SK-N-SH (cell line): Measurements from ENCODE around the gene GNG4. TPM values are rescaled to one million over a fixed set of nuclear protein-coding genes. Genes with fewer than 3 reads are reported as not detected.
"Not testable (repeated sequence)": the region's sequence is repeated elsewhere in the genome, so short reads cannot be mapped to it uniquely, and the experiment has no call there.

Source experiments
- CTCF ChIA-PET: fragments of 300-600, 350-600 bp; formaldehyde crosslinking; extraction: SDS; loops from one replicate; lab custom pipeline; 2021; lab: Yijun Ruan, JAX
- POLR2A ChIA-PET: fragments of 350-600 bp; sonication (Branson Sonifier 250); formaldehyde crosslinking; extraction: SDS; loops from one replicate; lab custom pipeline; 2020; ENCODE audit warnings: antibody characterized with exemption, inconsistent platforms; lab: Yijun Ruan, JAX
- DNase-seq: peaks from one replicate; pipeline ENCODE4 v3.0.0; 2012
- H2AFZ ChIP-seq: fragments of 200-600 bp; sonication (generic); 2 replicates; pipeline ENCODE4 v1.8.1; 2016; ENCODE audit warnings: antibody characterized with exemption, mild to moderate bottlenecking, low read depth
- H3F3A ChIP-seq: fragments of 200-600 bp; sonication (generic); replicated peaks from 2 replicates; pipeline ENCODE3; 2016; ENCODE audit warnings: antibody characterized with exemption, mild to moderate bottlenecking; ENCODE audit not compliant: insufficient read depth
- H3K27ac ChIP-seq, 2 experiments: fragments of 200-500 bp in 1 of 2; fragments of 200-600 bp in 1 of 2; sonication (Bioruptor generic) in 1 of 2; sonication (generic), shearing (Covaris generic) in 1 of 2; 2 replicates each; pipeline versions ENCODE4 v1.5.1 to v1.6.1; 2014 to 2016; ENCODE audit warnings: low read depth in 2 of 2, inconsistent platforms in 1 of 2, low read length in 1 of 2, mild to moderate bottlenecking in 1 of 2, mixed read lengths in 1 of 2
- H3K27me3 ChIP-seq: fragments of 200-600 bp; sonication (generic), shearing (Covaris generic); 2 replicates; pipeline ENCODE4 v1.6.1; 2016; ENCODE audit warnings: mixed run types; ENCODE audit not compliant: insufficient read depth
- H3K36me3 ChIP-seq, 2 experiments: fragments of 200-500 bp in 1 of 2; fragments of 200-600 bp in 1 of 2; sonication (Bioruptor generic) in 1 of 2; sonication (generic) in 1 of 2; replicated peaks in 1 of 2; 2 replicates each; pipeline versions ENCODE3 to v1.5.1; 2014 to 2016; ENCODE audit warnings: low read length in 1 of 2, mild to moderate bottlenecking in 1 of 2; ENCODE audit not compliant: insufficient read depth in 2 of 2, control insufficient read depth in 1 of 2
- H3K4me1 ChIP-seq, 2 experiments: fragments of 200-500 bp in 1 of 2; fragments of 200-600 bp in 1 of 2; sonication (Bioruptor generic) in 1 of 2; sonication (generic), shearing (Covaris generic) in 1 of 2; 2 replicates each; pipeline versions ENCODE4 v1.5.1 to v1.6.1; 2014 to 2016; ENCODE audit warnings: low read depth in 1 of 2, low read length in 1 of 2, mixed run types in 1 of 2; ENCODE audit not compliant: insufficient read depth in 2 of 2, control insufficient read depth in 1 of 2
- H3K4me2 ChIP-seq: fragments of 200-600 bp; sonication (generic), shearing (Covaris generic); 2 replicates; pipeline ENCODE4 v1.6.1; 2017; ENCODE audit warnings: mixed run types
- H3K4me3 ChIP-seq, 2 experiments: fragments of 200-500 bp in 1 of 2; fragments of 200-600 bp in 1 of 2; sonication (Bioruptor generic) in 1 of 2; sonication (generic), shearing (Covaris generic) in 1 of 2; 2 replicates each; pipeline versions ENCODE4 v1.5.1 to v1.8.1; 2014 to 2016; ENCODE audit warnings: low read depth in 2 of 2, inconsistent platforms in 1 of 2, low read length in 1 of 2, mild to moderate bottlenecking in 1 of 2, mixed read lengths in 1 of 2, moderate library complexity in 1 of 2
- H3K79me2 ChIP-seq: fragments of 200-600 bp; sonication (generic); 2 replicates; pipeline ENCODE4 v1.8.1; 2017; ENCODE audit warnings: mild to moderate bottlenecking; ENCODE audit not compliant: insufficient read depth
- H3K9ac ChIP-seq: fragments of 200-600 bp; sonication (generic); 2 replicates; pipeline ENCODE4 v1.6.1; 2017; ENCODE audit warnings: mixed run types
- H3K9me2 ChIP-seq: fragments of 200-600 bp; sonication (generic); 2 replicates; pipeline ENCODE4 v1.6.1; 2017; ENCODE audit warnings: mixed run types
- H3K9me3 ChIP-seq: fragments of 200-600 bp; sonication (generic); 2 replicates; pipeline ENCODE4 v1.6.1; 2017; ENCODE audit warnings: mixed run types, mild to moderate bottlenecking, moderate library complexity
- H4K20me1 ChIP-seq: fragments of 200-600 bp; sonication (generic); 2 replicates; pipeline ENCODE4 v1.6.1; 2017; ENCODE audit warnings: mild to moderate bottlenecking, mixed run types; ENCODE audit not compliant: insufficient read depth
- CHD2 ChIP-seq: fragments of 150-350 bp; IDR thresholded peaks from 2 replicates; pipeline ENCODE4 v1.6.1; 2018; ENCODE audit warnings: low read length; ENCODE audit not compliant: partially characterized antibody
- CTCF ChIP-seq: fragments of 200-600 bp; sonication (generic); IDR thresholded peaks from 2 replicates; pipeline ENCODE4 v1.6.1; 2017; ENCODE audit warnings: antibody characterized with exemption, mild to moderate bottlenecking, moderate library complexity
- ELF1 ChIP-seq: IDR thresholded peaks from 2 replicates; pipeline ENCODE4 v1.4.0; 2012
- FOSL2 ChIP-seq: IDR thresholded peaks from 2 replicates; pipeline ENCODE4 v1.4.0; 2012; ENCODE audit warnings: low read depth, mild to moderate bottlenecking, moderate library complexity, borderline replicate concordance
- MEF2A ChIP-seq: IDR thresholded peaks from 2 replicates; pipeline ENCODE4 v1.4.0; 2012; ENCODE audit warnings: low read depth, borderline replicate concordance
- RCOR1 ChIP-seq: fragments of 150-350 bp; IDR thresholded peaks from 2 replicates; pipeline ENCODE4 v1.6.1; 2017; ENCODE audit warnings: antibody characterized with exemption, low read length
- RXRA ChIP-seq: IDR thresholded peaks from 2 replicates; pipeline ENCODE4 v1.4.0; 2012; ENCODE audit warnings: low read depth, mild to moderate bottlenecking, borderline replicate concordance
- SMC3 ChIP-seq: IDR thresholded peaks from 2 replicates; pipeline ENCODE4 v1.6.1; 2012; ENCODE audit warnings: low read depth, low read length, improper control_type of control experiment
- TAF1 ChIP-seq: IDR thresholded peaks from 2 replicates; pipeline ENCODE4 v1.6.1; 2012; ENCODE audit warnings: low read depth, mild to moderate bottlenecking, low read length, moderate library complexity, borderline replicate concordance
- USF1 ChIP-seq: IDR thresholded peaks from 2 replicates; pipeline ENCODE4 v1.4.0; 2012; ENCODE audit warnings: low read depth, borderline replicate concordance
- YY1 ChIP-seq: IDR thresholded peaks from 2 replicates; pipeline ENCODE4 v1.4.0; 2012; ENCODE audit warnings: low read depth, mild to moderate bottlenecking
- WGBS: methylation state at CpG from one replicate; pipeline ENCODE4 v1.1.6; 2017; ENCODE audit warnings: low lambda C conversion rate; 5-methylcytosine and 5-hydroxymethylcytosine counted together
- polyA plus RNA-seq, 3 experiments: library from polyadenylated mRNA; depleted of rRNA; stranded (reverse); fragments of >200 nt; gene quantifications; 2 replicates each; pipeline ENCODE4 v1.2.3, GENCODE V29; 2012
- TF ChIP-seq, protein P1 (sequence below): fragments of 150-350 bp; IDR thresholded peaks from 2 replicates; pipeline ENCODE4 v1.6.1; 2016; ENCODE audit warnings: mild to moderate bottlenecking, low read depth, low read length
- TF ChIP-seq, protein P2 (sequence below): fragments of 150-350 bp; IDR thresholded peaks from 2 replicates; pipeline ENCODE4 v1.6.1; 2017; ENCODE audit warnings: antibody characterized with exemption, low read length, low read depth, borderline replicate concordance

GNG4 gene
- polyA plus RNA-seq, 1 of the 3 experiments (the other 2 are of a cell fraction), result 1.6 TPM

- no peaks in the 10 kb centered on the region for H3K36me3 ChIP-seq
- no peak overlapping the region for H3K4me2 ChIP-seq
- WGBS, result 80% methylated on average over 6 of the region's 9 CpGs
- CTCF ChIA-PET, result interaction anchor here (0.8 to 1.5 kb wide), 3 partner anchors 10 to 14 kb away, joined by 3 to 4 read pairs (median 3); no protein-coding TSS in a partner anchor
- H3K9me3 ChIP-seq, result no peaks in the 10 kb centered on the region
- no peak for DNase-seq
- peaks cover 0 to 33% of the 10 kb centered on the region in 2 experiments; a peak in 2 of 4 replicates for H3K4me1 ChIP-seq
- H3K27me3 ChIP-seq, result no peaks in the 10 kb centered on the region
- H4K20me1 ChIP-seq, result no peaks in the 10 kb centered on the region
- H3K27ac ChIP-seq, result no peak overlapping the region
- no peak overlapping the region for H3K9ac ChIP-seq
- no peaks in the 10 kb centered on the region for H3K79me2 ChIP-seq
- H3K9me2 ChIP-seq, result no peaks in the 10 kb centered on the region
- no peak overlapping the region for H2AFZ ChIP-seq
- H3K4me3 ChIP-seq, result no peak overlapping the region
- POLR2A ChIA-PET, result no interaction called here
- no peak for TF ChIP-seq SMC3
- TF ChIP-seq, protein P1, sequence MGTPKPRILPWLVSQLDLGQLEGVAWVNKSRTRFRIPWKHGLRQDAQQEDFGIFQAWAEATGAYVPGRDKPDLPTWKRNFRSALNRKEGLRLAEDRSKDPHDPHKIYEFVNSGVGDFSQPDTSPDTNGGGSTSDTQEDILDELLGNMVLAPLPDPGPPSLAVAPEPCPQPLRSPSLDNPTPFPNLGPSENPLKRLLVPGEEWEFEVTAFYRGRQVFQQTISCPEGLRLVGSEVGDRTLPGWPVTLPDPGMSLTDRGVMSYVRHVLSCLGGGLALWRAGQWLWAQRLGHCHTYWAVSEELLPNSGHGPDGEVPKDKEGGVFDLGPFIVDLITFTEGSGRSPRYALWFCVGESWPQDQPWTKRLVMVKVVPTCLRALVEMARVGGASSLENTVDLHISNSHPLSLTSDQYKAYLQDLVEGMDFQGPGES, result no peak
- no peaks in the 10 kb centered on the region for H3F3A ChIP-seq
Measured at GRCh38 chr1:235545292-235545930, 104.2 kb downstream of the GNG4 start.

DNA sequence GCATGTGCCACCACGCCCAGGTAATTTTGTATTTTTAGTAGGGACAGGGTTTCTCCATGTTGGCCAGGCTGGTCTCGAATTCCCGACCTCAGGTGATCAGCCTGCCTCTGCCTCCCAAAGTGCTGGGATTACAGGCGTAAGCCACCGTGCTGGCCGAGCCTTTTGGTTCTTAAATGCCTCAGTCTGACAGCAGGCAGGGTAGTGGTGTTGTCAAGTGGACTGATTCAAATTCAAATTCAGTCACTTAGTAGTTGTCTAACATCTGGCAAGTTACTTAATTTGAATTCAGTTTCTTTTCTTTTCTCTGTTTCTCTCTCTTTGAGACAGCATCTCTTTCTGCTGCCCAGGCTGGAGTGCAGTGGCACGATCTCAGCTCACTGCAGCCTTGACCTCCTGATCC lies 106.7 kb downstream of the GNG4 start:
- H3K4me3 ChIP-seq, H2AFZ ChIP-seq, H3K9ac ChIP-seq, H3K79me2 ChIP-seq, H3K36me3 ChIP-seq, H3K4me2 ChIP-seq, H4K20me1 ChIP-seq, POLR2A ChIA-PET, H3K9me3 ChIP-seq, H3F3A ChIP-seq, H3K27ac ChIP-seq, DNase-seq, H3K9me2 ChIP-seq, H3K27me3 ChIP-seq: not testable (repeated sequence)
- peaks cover 0 to 12% of the 10 kb centered on the region in 2 experiments; a peak in 2 of 4 replicates for H3K4me1 ChIP-seq
- CTCF ChIA-PET, result interaction anchor here (0.9 kb wide), 1 partner anchor 21 kb away, joined by 3 read pairs; no protein-coding TSS in a partner anchor
- WGBS, result 71% methylated on average over 7 of the region's 7 CpGs

GRCh38 chr1:235533476-235534168 lies 116.0 kb downstream of the GNG4 start:
- Histone ChIP-seq H3K4me1 (peaks cover 0 to 10% of the 10 kb centered on the region in 2 experiments; a peak in 1 of 4 replicates), H3K79me2 (no peaks in the 10 kb centered on the region), H3K4me3 (no peak overlapping the region), H3K27me3 (no peaks in the 10 kb centered on the region), H3K36me3 (no peaks in the 10 kb centered on the region), H4K20me1 (no peaks in the 10 kb centered on the region), H3K9me2 (no peaks in the 10 kb centered on the region), H3F3A (peaks cover 4% of the 10 kb centered on the region), H2AFZ (peak overlapping the region; percentile 51; the same call in 1 of the 2 replicates), H3K9me3 (no peaks in the 10 kb centered on the region), H3K4me2 (0 out of 2 replicates have a peak overlapping the region, but pooled peaks have one; percentile 3), H3K27ac (peak overlapping the region in 1 of 2 experiments; percentile 63; a peak in 1 of 4 replicates), H3K9ac (no peak overlapping the region)
- ChIA-PET POLR2A (interaction anchor here (0.8 kb wide), 1 partner anchor 13 kb away, joined by 3 read pairs; no protein-coding TSS in a partner anchor), CTCF (interaction anchor here (0.7 to 1.5 kb wide), 3 partner anchors 9 to 20 kb away, joined by 3 to 4 read pairs (median 3); no protein-coding TSS in a partner anchor)
- WGBS, result 88% methylated on average over 8 of the region's 8 CpGs
- DNase-seq, result no peak
- TF ChIP-seq USF1 (no peak), RXRA (no peak), MEF2A (no peak), CTCF (no peak), FOSL2 (no peak), TAF1 (no peak), CHD2 (no peak), YY1 (no peak), ELF1 (no peak), RCOR1 (no peak)
- TF ChIP-seq, protein P2, sequence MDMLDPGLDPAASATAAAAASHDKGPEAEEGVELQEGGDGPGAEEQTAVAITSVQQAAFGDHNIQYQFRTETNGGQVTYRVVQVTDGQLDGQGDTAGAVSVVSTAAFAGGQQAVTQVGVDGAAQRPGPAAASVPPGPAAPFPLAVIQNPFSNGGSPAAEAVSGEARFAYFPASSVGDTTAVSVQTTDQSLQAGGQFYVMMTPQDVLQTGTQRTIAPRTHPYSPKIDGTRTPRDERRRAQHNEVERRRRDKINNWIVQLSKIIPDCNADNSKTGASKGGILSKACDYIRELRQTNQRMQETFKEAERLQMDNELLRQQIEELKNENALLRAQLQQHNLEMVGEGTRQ, result no peak
